Panc1 (cell line): ENCODE data around the gene TTC39B. TPM values are rescaled to one million over a fixed set of nuclear protein-coding genes. Genes with fewer than 3 reads are reported as not detected.

ENCODE experiments used
- ATAC-seq: fragments of 200-7000 bp; cut with Tn5 transposase; 2 replicates; pipeline ENCODE4 v1.9.1; 2020; ENCODE audit warnings: mild to moderate bottlenecking, moderate library complexity
- BruUV-seq: library from RNA; stranded (reverse); fragments of 400-500 nt; replicated peaks from 2 replicates; lab custom pipeline; 2021; lab: Mats Ljungman, UMichigan
- CTCF ChIA-PET: fragments of 300-600 bp; sonication (Branson Sonifier 250); formaldehyde crosslinking; loops from one replicate; lab custom pipeline; 2022; ENCODE audit warnings: antibody characterized with exemption; lab: Charles Lee
- POLR2A ChIA-PET: fragments of 300-600 bp; sonication (Branson Sonifier 250); formaldehyde crosslinking; loops from one replicate; lab custom pipeline; 2022; ENCODE audit warnings: antibody characterized with exemption; lab: Charles Lee
- DNase-seq: peaks from one replicate; pipeline ENCODE4 v3.0.0-alpha.2; 2010; ENCODE audit warnings: low read depth, low spot score
- H3K27ac ChIP-seq: 2 replicates; pipeline ENCODE4 v1.5.1; 2011; ENCODE audit warnings: mild to moderate bottlenecking, low read length, inconsistent platforms
- H3K27me3 ChIP-seq: fragments of 200-500 bp; sonication (Bioruptor generic); 2 replicates; pipeline ENCODE4 v1.6.0; 2014; ENCODE audit warnings: low read length, inconsistent platforms; ENCODE audit not compliant: control insufficient read depth, insufficient read depth
- H3K36me3 ChIP-seq: fragments of 200-500 bp; sonication (Bioruptor generic); 2 replicates; pipeline ENCODE4 v1.5.1; 2014; ENCODE audit warnings: inconsistent platforms, mild to moderate bottlenecking, low read length, moderate library complexity; ENCODE audit not compliant: control insufficient read depth, insufficient read depth
- H3K4me1 ChIP-seq: 2 replicates; pipeline ENCODE4 v1.5.1; 2011; ENCODE audit warnings: inconsistent platforms, mild to moderate bottlenecking, low read length, moderate library complexity; ENCODE audit not compliant: control insufficient read depth, insufficient read depth
- H3K4me3 ChIP-seq, 2 experiments: 2 replicates each; pipeline ENCODE4 v1.5.1; 2011 to 2012; ENCODE audit warnings: low read depth in 2 of 2, low read length in 2 of 2, mild to moderate bottlenecking in 2 of 2, inconsistent platforms in 1 of 2, moderate library complexity in 1 of 2
- H3K9me3 ChIP-seq: fragments of 200-500 bp; sonication (Bioruptor generic); 2 replicates; pipeline ENCODE4 v1.5.1; 2014; ENCODE audit warnings: low read depth, mild to moderate bottlenecking, inconsistent platforms, low read length, moderate library complexity; ENCODE audit not compliant: control insufficient read depth, insufficient read depth
- POLR2AphosphoS5 ChIP-seq: IDR thresholded peaks from 2 replicates; pipeline ENCODE4 v1.6.1; 2012; ENCODE audit warnings: mild to moderate bottlenecking, low read depth, low read length, moderate library complexity
- SIN3A ChIP-seq: IDR thresholded peaks from 2 replicates; pipeline ENCODE4 v1.6.1; 2012; ENCODE audit warnings: low read depth, mild to moderate bottlenecking, low read length, moderate library complexity, borderline replicate concordance; ENCODE audit not compliant: insufficient read depth
- TCF7L2 ChIP-seq: IDR thresholded peaks from 2 replicates; pipeline ENCODE4 v1.6.1; 2011; ENCODE audit warnings: mild to moderate bottlenecking, low read depth, low read length, inconsistent platforms
- in situ Hi-C: cut with HindIII; loops from 2 replicates; pipeline ENCODE4 v1.10.0; 2016; ENCODE audit warnings: low sequenced_read_pairs, low pct_unique_long_range_greater_than_20kb
- intact Hi-C: fragments of 100-400 bp; cut with micrococcal nuclease; formaldehyde crosslinking; loops from one replicate; pipeline ENCODE4 v1.10.0; 2022; ENCODE audit not compliant: unreplicated experiment
- total RNA-seq: library from RNA; stranded (reverse); gene quantifications from one replicate; pipeline ENCODE4 v1.2.1, GENCODE V29; 2021; ENCODE audit not compliant: unreplicated experiment
- TF ChIP-seq, protein P1 (sequence below), 2 experiments: IDR thresholded peaks; 2 replicates each; pipeline ENCODE4 v1.6.1; 2011 to 2012; ENCODE audit warnings: low read depth in 2 of 2, control low read depth in 1 of 2, low read length in 1 of 2, mild to moderate bottlenecking in 1 of 2, moderate library complexity in 1 of 2; ENCODE audit not compliant: insufficient read depth in 1 of 2
- TF ChIP-seq, protein P2 (sequence below): fragments of 450-650 bp; IDR thresholded peaks from 2 replicates; pipeline ENCODE4 v1.5.1; 2017; ENCODE audit warnings: mild to moderate bottlenecking

TTC39B gene
- total RNA-seq, 1 experiment from 2014 or later: 1.6 TPM

DNA sequence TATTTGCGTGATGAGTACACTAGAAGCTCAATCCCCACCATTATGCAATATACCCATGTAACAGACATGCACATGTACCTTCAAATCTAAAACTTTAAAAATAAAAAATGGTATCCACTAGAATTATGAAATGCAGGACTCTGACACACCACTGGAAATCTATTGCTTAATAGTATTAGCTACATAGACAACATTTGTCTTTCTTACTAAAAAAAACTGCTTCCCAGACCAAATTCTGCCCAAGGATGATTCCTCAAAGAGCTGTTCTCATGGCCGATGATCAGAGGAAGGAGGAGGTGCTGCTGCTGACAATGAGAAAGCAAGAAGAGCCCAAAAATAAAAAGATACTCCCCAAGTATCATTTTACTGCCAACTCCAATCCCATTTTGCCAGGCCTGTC, 67.2 kb downstream of the TTC39B start:
- Histone ChIP-seq H3K4me1 (no peaks in the 10 kb centered on the region), H3K27ac (no peak overlapping the region), H3K36me3 (no peaks in the 10 kb centered on the region), H3K27me3 (no peaks in the 10 kb centered on the region), H3K4me3 (no peak overlapping the region), H3K9me3 (no peaks in the 10 kb centered on the region)
- DNase-seq: no peak
- no TSS peak for BruUV-seq
- in situ Hi-C loops: no loop called here
- ATAC-seq: no peak
- POLR2A ChIA-PET: no interaction called here
- TF ChIP-seq TCF7L2 (no peak), SIN3A (no peak), POLR2AphosphoS5 (no peak)
- TF ChIP-seq, protein P1, sequence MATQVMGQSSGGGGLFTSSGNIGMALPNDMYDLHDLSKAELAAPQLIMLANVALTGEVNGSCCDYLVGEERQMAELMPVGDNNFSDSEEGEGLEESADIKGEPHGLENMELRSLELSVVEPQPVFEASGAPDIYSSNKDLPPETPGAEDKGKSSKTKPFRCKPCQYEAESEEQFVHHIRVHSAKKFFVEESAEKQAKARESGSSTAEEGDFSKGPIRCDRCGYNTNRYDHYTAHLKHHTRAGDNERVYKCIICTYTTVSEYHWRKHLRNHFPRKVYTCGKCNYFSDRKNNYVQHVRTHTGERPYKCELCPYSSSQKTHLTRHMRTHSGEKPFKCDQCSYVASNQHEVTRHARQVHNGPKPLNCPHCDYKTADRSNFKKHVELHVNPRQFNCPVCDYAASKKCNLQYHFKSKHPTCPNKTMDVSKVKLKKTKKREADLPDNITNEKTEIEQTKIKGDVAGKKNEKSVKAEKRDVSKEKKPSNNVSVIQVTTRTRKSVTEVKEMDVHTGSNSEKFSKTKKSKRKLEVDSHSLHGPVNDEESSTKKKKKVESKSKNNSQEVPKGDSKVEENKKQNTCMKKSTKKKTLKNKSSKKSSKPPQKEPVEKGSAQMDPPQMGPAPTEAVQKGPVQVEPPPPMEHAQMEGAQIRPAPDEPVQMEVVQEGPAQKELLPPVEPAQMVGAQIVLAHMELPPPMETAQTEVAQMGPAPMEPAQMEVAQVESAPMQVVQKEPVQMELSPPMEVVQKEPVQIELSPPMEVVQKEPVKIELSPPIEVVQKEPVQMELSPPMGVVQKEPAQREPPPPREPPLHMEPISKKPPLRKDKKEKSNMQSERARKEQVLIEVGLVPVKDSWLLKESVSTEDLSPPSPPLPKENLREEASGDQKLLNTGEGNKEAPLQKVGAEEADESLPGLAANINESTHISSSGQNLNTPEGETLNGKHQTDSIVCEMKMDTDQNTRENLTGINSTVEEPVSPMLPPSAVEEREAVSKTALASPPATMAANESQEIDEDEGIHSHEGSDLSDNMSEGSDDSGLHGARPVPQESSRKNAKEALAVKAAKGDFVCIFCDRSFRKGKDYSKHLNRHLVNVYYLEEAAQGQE (IDR thresholded peaks at IDR 0.05; ENCODE audit: insufficient read depth in 1 of 2, low read depth in 2 of 2, low read length in 1 of 2): no peak
- TF ChIP-seq, protein P2, sequence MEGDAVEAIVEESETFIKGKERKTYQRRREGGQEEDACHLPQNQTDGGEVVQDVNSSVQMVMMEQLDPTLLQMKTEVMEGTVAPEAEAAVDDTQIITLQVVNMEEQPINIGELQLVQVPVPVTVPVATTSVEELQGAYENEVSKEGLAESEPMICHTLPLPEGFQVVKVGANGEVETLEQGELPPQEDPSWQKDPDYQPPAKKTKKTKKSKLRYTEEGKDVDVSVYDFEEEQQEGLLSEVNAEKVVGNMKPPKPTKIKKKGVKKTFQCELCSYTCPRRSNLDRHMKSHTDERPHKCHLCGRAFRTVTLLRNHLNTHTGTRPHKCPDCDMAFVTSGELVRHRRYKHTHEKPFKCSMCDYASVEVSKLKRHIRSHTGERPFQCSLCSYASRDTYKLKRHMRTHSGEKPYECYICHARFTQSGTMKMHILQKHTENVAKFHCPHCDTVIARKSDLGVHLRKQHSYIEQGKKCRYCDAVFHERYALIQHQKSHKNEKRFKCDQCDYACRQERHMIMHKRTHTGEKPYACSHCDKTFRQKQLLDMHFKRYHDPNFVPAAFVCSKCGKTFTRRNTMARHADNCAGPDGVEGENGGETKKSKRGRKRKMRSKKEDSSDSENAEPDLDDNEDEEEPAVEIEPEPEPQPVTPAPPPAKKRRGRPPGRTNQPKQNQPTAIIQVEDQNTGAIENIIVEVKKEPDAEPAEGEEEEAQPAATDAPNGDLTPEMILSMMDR: no peak
- intact Hi-C loops: no loop called here
- CTCF ChIA-PET: no interaction called here

DNA sequence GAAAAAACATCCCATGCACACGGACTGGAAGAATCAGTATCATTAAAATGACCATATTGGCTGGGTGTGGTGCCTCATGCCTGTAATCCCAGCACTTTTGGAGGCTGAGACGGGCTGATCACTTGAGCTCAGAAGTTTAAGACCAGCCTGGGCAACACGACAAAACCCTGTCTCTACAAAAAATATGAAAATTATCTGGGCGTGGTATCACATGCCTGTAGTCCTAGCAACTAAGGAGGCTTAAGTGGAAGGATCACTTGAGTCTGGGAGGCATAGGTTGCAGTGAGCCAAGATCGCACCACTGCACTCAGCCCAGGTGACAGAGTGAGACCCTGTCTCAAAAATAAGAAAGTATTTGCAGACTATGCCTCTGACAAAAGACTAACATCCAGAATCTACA, 68.4 kb downstream of the TTC39B start:
- no TSS peak for BruUV-seq
- no peak for ATAC-seq

More for the DNA sequence above, 68.4 kb downstream of the TTC39B start:
- H3K36me3 ChIP-seq: no peaks in the 10 kb centered on the region
- ChIA-PET POLR2A (no interaction called here), CTCF (no interaction called here)
- no peak overlapping the region for H3K4me3 ChIP-seq
- TF ChIP-seq, protein P2: no peak
- TF ChIP-seq SIN3A (no peak), POLR2AphosphoS5 (no peak), TCF7L2 (no peak)
- TF ChIP-seq, protein P1 (IDR thresholded peaks at IDR 0.05; ENCODE audit: insufficient read depth in 1 of 2, low read depth in 2 of 2, low read length in 1 of 2): no peak
- DNase-seq: no peak
- H3K9me3 ChIP-seq: no peaks in the 10 kb centered on the region
- in situ Hi-C loops (no loop called here), intact Hi-C loops (no loop called here)
- no peaks in the 10 kb centered on the region for H3K4me1 ChIP-seq
- H3K27me3 ChIP-seq: no peaks in the 10 kb centered on the region
- H3K27ac ChIP-seq: no peak overlapping the region
